Measurements from ENCODE around the gene PHACTR1.

PHACTR1 gene

GRCh38 chr6:13146442-13146841 is 429.9 kb downstream of the PHACTR1 start:
- H3K9ac ChIP-seq (ENCODE audit: low read length), result no peak overlapping the region
- H3K36me3 ChIP-seq (ENCODE audit: insufficient read depth, low read length), result no peaks in the 10 kb centered on the region
- H3K4me1 ChIP-seq (ENCODE audit: insufficient read depth, low read length, severe bottlenecking), result no peaks in the 10 kb centered on the region
- H4K20me1 ChIP-seq (ENCODE audit: insufficient read depth, low read length), result no peaks in the 10 kb centered on the region
- TF ChIP-seq EZH2 (IDR thresholded peaks at IDR 0.05; ENCODE audit: borderline replicate concordance, low read length), result no peak
- TF ChIP-seq, protein P1, sequence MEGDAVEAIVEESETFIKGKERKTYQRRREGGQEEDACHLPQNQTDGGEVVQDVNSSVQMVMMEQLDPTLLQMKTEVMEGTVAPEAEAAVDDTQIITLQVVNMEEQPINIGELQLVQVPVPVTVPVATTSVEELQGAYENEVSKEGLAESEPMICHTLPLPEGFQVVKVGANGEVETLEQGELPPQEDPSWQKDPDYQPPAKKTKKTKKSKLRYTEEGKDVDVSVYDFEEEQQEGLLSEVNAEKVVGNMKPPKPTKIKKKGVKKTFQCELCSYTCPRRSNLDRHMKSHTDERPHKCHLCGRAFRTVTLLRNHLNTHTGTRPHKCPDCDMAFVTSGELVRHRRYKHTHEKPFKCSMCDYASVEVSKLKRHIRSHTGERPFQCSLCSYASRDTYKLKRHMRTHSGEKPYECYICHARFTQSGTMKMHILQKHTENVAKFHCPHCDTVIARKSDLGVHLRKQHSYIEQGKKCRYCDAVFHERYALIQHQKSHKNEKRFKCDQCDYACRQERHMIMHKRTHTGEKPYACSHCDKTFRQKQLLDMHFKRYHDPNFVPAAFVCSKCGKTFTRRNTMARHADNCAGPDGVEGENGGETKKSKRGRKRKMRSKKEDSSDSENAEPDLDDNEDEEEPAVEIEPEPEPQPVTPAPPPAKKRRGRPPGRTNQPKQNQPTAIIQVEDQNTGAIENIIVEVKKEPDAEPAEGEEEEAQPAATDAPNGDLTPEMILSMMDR (IDR thresholded peaks at IDR 0.05; ENCODE audit: low read length), result no peak
- no peaks in the 10 kb centered on the region for H3F3A ChIP-seq (ENCODE audit: insufficient read depth, low read length)
- no peaks in the 10 kb centered on the region for H3K79me2 ChIP-seq (ENCODE audit: insufficient read depth, low read length)
- no peaks in the 10 kb centered on the region for H3K9me3 ChIP-seq (ENCODE audit: low read length)
- H3K4me2 ChIP-seq (ENCODE audit: low read length), result no peak overlapping the region
- no peak overlapping the region for H2AFZ ChIP-seq (ENCODE audit: low read length)
- no peak overlapping the region for H3K4me3 ChIP-seq (ENCODE audit: low read depth, low read length, poor library complexity, severe bottlenecking)
- H3K27ac ChIP-seq (ENCODE audit: low read depth, low read length, poor library complexity, severe bottlenecking), result no peak overlapping the region
- no peaks in the 10 kb centered on the region for H3K27me3 ChIP-seq (ENCODE audit: insufficient read depth, low read length)
- no peaks in the 10 kb centered on the region for H3K9me2 ChIP-seq (ENCODE audit: low read depth, low read length)

GRCh38 chr6:13147376-13147775 is 430.8 kb downstream of the PHACTR1 start:
- Histone ChIP-seq H3K9ac (ENCODE audit: low read length) (no peak overlapping the region), H3K9me3 (ENCODE audit: low read length) (no peaks in the 10 kb centered on the region), H4K20me1 (ENCODE audit: insufficient read depth, low read length) (no peaks in the 10 kb centered on the region), H3F3A (ENCODE audit: insufficient read depth, low read length) (no peaks in the 10 kb centered on the region), H3K36me3 (ENCODE audit: insufficient read depth, low read length) (no peaks in the 10 kb centered on the region), H3K9me2 (ENCODE audit: low read depth, low read length) (no peaks in the 10 kb centered on the region), H3K27ac (ENCODE audit: low read depth, low read length, poor library complexity, severe bottlenecking) (no peak overlapping the region), H3K4me3 (ENCODE audit: low read depth, low read length, poor library complexity, severe bottlenecking) (no peak overlapping the region), H3K4me1 (ENCODE audit: insufficient read depth, low read length, severe bottlenecking) (no peaks in the 10 kb centered on the region), H3K27me3 (ENCODE audit: insufficient read depth, low read length) (no peaks in the 10 kb centered on the region), H3K4me2 (ENCODE audit: low read length) (no peak overlapping the region), H3K79me2 (ENCODE audit: insufficient read depth, low read length) (no peaks in the 10 kb centered on the region), H2AFZ (ENCODE audit: low read length) (no peak overlapping the region)
- TF ChIP-seq, protein P1 (IDR thresholded peaks at IDR 0.05; ENCODE audit: low read length), result no peak

- no peak overlapping the region for H3K4me3 ChIP-seq (ENCODE audit: low read depth, low read length, poor library complexity, severe bottlenecking)
- H4K20me1 ChIP-seq (ENCODE audit: insufficient read depth, low read length), result no peaks in the 10 kb centered on the region
- H3K4me1 ChIP-seq (ENCODE audit: insufficient read depth, low read length, severe bottlenecking), result no peaks in the 10 kb centered on the region
- no peak for TF ChIP-seq EZH2 (IDR thresholded peaks at IDR 0.05; ENCODE audit: borderline replicate concordance, low read length)
- TF ChIP-seq, protein P1 (IDR thresholded peaks at IDR 0.05; ENCODE audit: low read length), result no peak
- no peaks in the 10 kb centered on the region for H3K9me2 ChIP-seq (ENCODE audit: low read depth, low read length)
- H3K36me3 ChIP-seq (ENCODE audit: insufficient read depth, low read length), result no peaks in the 10 kb centered on the region
- H3K27ac ChIP-seq (ENCODE audit: low read depth, low read length, poor library complexity, severe bottlenecking), result no peak overlapping the region
- H3F3A ChIP-seq (ENCODE audit: insufficient read depth, low read length), result no peaks in the 10 kb centered on the region
- H3K4me2 ChIP-seq (ENCODE audit: low read length), result no peak overlapping the region
- H3K79me2 ChIP-seq (ENCODE audit: insufficient read depth, low read length), result no peaks in the 10 kb centered on the region
- H2AFZ ChIP-seq (ENCODE audit: low read length), result no peak overlapping the region
- no peaks in the 10 kb centered on the region for H3K9me3 ChIP-seq (ENCODE audit: low read length)
- no peak overlapping the region for H3K9ac ChIP-seq (ENCODE audit: low read length)
- H3K27me3 ChIP-seq (ENCODE audit: insufficient read depth, low read length), result 0 out of 2 replicates have a peak, but pooled peaks cover under 1% of the 10 kb centered on the region
Observed at GRCh38 chr6:13147782-13148181, 431.2 kb downstream of the PHACTR1 start.

Data from OCI-LY1 (cell line).